Activated CD4-positive, alpha-beta T cell treated with anti-CD3 and anti-CD28 coated beads for 36 hours (primary cell): ENCODE measurements around the gene WDR37. TPM values are rescaled to one million over a fixed set of nuclear protein-coding genes. Genes with fewer than 3 reads are reported as not detected.

ENCODE experiments used
- ATAC-seq: fragments of 200-7000 bp; cut with Tn5 transposase; one replicate; pipeline ENCODE4 v1.10.0; 2021; ENCODE audit warnings: mild to moderate bottlenecking, moderate library complexity
- CTCF ChIA-PET: fragments of 350-600 bp; sonication (Branson Sonifier 250); formaldehyde crosslinking; loops from one replicate; lab custom pipeline; 2021; ENCODE audit warnings: antibody characterized with exemption; lab: Charles Lee
- POLR2A ChIA-PET: fragments of 350-600 bp; sonication (Branson Sonifier 250); formaldehyde crosslinking; loops from one replicate; lab custom pipeline; 2021; ENCODE audit warnings: antibody characterized with exemption, inconsistent platforms; lab: Charles Lee
- DNase-seq: peaks from one replicate; pipeline ENCODE4 v3.0.0-alpha.2; 2020
- H3K27ac Mint-ChIP-seq: one replicate; pipeline ENCODE4 v1.8.0; 2021; ENCODE audit warnings: mixed read lengths
- H3K27me3 Mint-ChIP-seq: one replicate; pipeline ENCODE4 v1.8.0; 2021; ENCODE audit warnings: mixed read lengths
- H3K36me3 Mint-ChIP-seq: one replicate; pipeline ENCODE4 v1.8.0; 2021; ENCODE audit warnings: low read depth, mixed read lengths
- H3K4me1 Mint-ChIP-seq: one replicate; pipeline ENCODE4 v1.8.0; 2021; ENCODE audit warnings: mixed read lengths
- H3K4me3 Mint-ChIP-seq: one replicate; pipeline ENCODE4 v1.8.0; 2021; ENCODE audit warnings: mild to moderate bottlenecking, moderate library complexity, mixed read lengths
- H3K9me3 Mint-ChIP-seq: one replicate; pipeline ENCODE4 v1.8.0; 2021; ENCODE audit warnings: low read depth, mixed read lengths
- intact Hi-C, 2 experiments: fragments of 100-400 bp; cut with DNase I in 1 of 2; cut with micrococcal nuclease in 1 of 2; formaldehyde crosslinking; loops; one replicate each; pipeline versions ENCODE4 v1.14.2 to v1.15.1; 2022 to 2024; cut with DNase I, micrococcal nuclease
- total RNA-seq, 2 experiments: library from RNA; stranded (reverse); gene quantifications; one replicate each; pipeline ENCODE4 v1.2.3, GENCODE V29; 2021

The WDR37 gene
- total RNA-seq, 2 experiments from 2014 or later = 16.3 to 16.8 TPM

- POLR2A ChIA-PET = no interaction called here
- intact Hi-C loops = no loop called here
- CTCF ChIA-PET = no interaction called here
- Mint-ChIP-seq H3K9me3 (no peaks in the 10 kb centered on the region), H3K4me3 (peak overlapping the region; percentile 72), H3K4me1 (peaks cover 40% of the 10 kb centered on the region), H3K27ac (peak overlapping the region; percentile 97), H3K36me3 (peaks cover 55% of the 10 kb centered on the region), H3K27me3 (no peaks in the 10 kb centered on the region)
- ATAC-seq (peak; percentile 48), DNase-seq (peak; percentile 39)
These were observed 12.6 kb upstream of the WDR37 start for GRCh38 chr10:1043532-1043995.

- CTCF ChIA-PET = no interaction called here
- POLR2A ChIA-PET = interaction anchor here (1.5 kb wide), 1 partner anchor 9 kb away, joined by 4 read pairs; no protein-coding TSS in a partner anchor
- intact Hi-C loops = no loop called here
- ATAC-seq = no peak
- no peak for DNase-seq
- Mint-ChIP-seq H3K27me3 (no peaks in the 10 kb centered on the region), H3K27ac (peak overlapping the region; percentile 97), H3K4me3 (peak overlapping the region; percentile 72), H3K4me1 (peaks cover 40% of the 10 kb centered on the region), H3K36me3 (peaks cover 57% of the 10 kb centered on the region), H3K9me3 (no peaks in the 10 kb centered on the region)
These were observed 12.0 kb upstream of the WDR37 start for GRCh38 chr10:1044146-1044545.

DNA sequence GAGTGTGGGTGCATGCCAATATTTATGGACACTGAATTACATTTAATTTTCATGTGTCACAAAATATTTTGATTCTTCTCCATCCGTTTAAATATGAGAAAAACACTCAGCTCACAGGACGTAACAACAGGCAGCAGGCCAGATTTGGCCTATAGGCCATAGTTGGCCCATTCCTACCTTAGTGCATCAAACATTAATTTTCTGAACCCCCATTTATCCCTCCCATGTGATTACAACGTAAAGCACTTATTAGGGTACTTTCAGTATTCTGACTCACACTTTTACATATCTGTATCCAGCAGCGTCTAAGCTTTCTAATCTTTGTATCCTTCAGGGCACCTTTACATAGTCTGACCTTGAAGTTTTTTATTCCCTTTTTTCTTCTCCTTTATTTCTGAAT lies 11.2 kb upstream of the WDR37 start:
- H3K36me3 Mint-ChIP-seq = peaks cover 60% of the 10 kb centered on the region
- H3K27ac Mint-ChIP-seq = peak overlapping the region; percentile 97
- CTCF ChIA-PET = no interaction called here
- peak overlapping the region; percentile 72 for H3K4me3 Mint-ChIP-seq
- no peaks in the 10 kb centered on the region for H3K9me3 Mint-ChIP-seq
- DNase-seq = no peak
- POLR2A ChIA-PET = interaction anchor here (1.5 kb wide), 1 partner anchor 8 kb away, joined by 4 read pairs; no protein-coding TSS in a partner anchor
- intact Hi-C loops = no loop called here
- no peaks in the 10 kb centered on the region for H3K27me3 Mint-ChIP-seq
- ATAC-seq = no peak
- peaks cover 40% of the 10 kb centered on the region for H3K4me1 Mint-ChIP-seq

DNA sequence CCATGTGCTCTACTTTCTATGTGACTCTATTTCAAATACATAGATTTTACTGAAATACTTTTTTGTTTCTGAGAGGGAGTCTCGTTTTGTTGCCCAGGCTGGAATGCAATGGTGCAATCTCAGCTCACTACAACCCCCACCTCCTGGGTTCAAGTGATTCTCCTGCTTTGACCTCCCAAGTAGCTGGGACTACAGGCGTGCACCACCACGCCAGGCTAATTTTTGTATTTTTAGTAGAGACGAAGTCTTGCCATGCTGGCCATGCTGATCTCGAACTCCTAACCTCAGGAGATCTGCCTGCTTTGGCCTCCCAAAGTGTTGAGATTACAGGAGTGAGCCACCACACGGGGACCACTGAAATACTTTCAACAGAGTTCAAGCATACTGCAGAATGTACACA lies 10.8 kb upstream of the WDR37 start:
- no peaks in the 10 kb centered on the region for H3K9me3 Mint-ChIP-seq
- ChIA-PET CTCF (no interaction called here), POLR2A (interaction anchor here (1.5 kb wide), 1 partner anchor 8 kb away, joined by 4 read pairs; no protein-coding TSS in a partner anchor)
- peaks cover 43% of the 10 kb centered on the region for H3K4me1 Mint-ChIP-seq
- ATAC-seq = no peak
- H3K27me3 Mint-ChIP-seq = no peaks in the 10 kb centered on the region
- H3K36me3 Mint-ChIP-seq = peaks cover 58% of the 10 kb centered on the region
- H3K27ac Mint-ChIP-seq = peak overlapping the region; percentile 97
- no peak for DNase-seq
- H3K4me3 Mint-ChIP-seq = peak overlapping the region; percentile 72
- intact Hi-C loops = no loop called here

GRCh38 chr10:1047937-1048336 lies 8.2 kb upstream of the WDR37 start:
- DNase-seq (peak; percentile 50), ATAC-seq (no peak)
- ChIA-PET CTCF (interaction anchor here (1.5 kb wide), 1 partner anchor 12 kb away, joined by 5 read pairs; no protein-coding TSS in a partner anchor), POLR2A (interaction anchor here (0.5 to 1.8 kb wide), 4 partner anchors 8 to 579 kb away, joined by 3 to 8 read pairs (median 4); partner anchors contain the start of gene GTPBP4)
- H3K36me3 Mint-ChIP-seq = peaks cover 64% of the 10 kb centered on the region
- peaks cover 64% of the 10 kb centered on the region for H3K4me1 Mint-ChIP-seq
- H3K9me3 Mint-ChIP-seq = no peaks in the 10 kb centered on the region
- H3K27me3 Mint-ChIP-seq = no peaks in the 10 kb centered on the region
- H3K27ac Mint-ChIP-seq = peak overlapping the region; percentile 96
- peak overlapping the region; percentile 98 for H3K4me3 Mint-ChIP-seq
- intact Hi-C loops = loop anchor here (1.0 to 2.0 kb wide), 3 partner anchors 8 to 913 kb away; partner anchors contain the start of genes LARP4B (in 1 of the 2), WDR37 (in 1 of the 2) and ZMYND11 (in 1 of the 2)

GRCh38 chr10:1048349-1048731 lies 7.8 kb upstream of the WDR37 start:
- no peak for DNase-seq
- peak overlapping the region; percentile 98 for H3K4me3 Mint-ChIP-seq
- H3K4me1 Mint-ChIP-seq = peaks cover 64% of the 10 kb centered on the region
- peak; percentile 9 for ATAC-seq
- POLR2A ChIA-PET = interaction anchor here (0.5 to 1.8 kb wide), 6 partner anchors 16 to 579 kb away, joined by 3 to 8 read pairs (median 4); partner anchors contain the start of genes GTPBP4 and LARP4B
- peak overlapping the region; percentile 96 for H3K27ac Mint-ChIP-seq
- H3K27me3 Mint-ChIP-seq = no peaks in the 10 kb centered on the region
- intact Hi-C loops = loop anchor here (1.0 to 2.0 kb wide), 3 partner anchors 8 to 914 kb away; partner anchors contain the start of genes LARP4B (in 1 of the 2), WDR37 (in 1 of the 2) and ZMYND11 (in 1 of the 2)
- H3K36me3 Mint-ChIP-seq = peaks cover 64% of the 10 kb centered on the region
- CTCF ChIA-PET = interaction anchor here (1.5 kb wide), 1 partner anchor 12 kb away, joined by 5 read pairs; no protein-coding TSS in a partner anchor
- no peaks in the 10 kb centered on the region for H3K9me3 Mint-ChIP-seq

DNA sequence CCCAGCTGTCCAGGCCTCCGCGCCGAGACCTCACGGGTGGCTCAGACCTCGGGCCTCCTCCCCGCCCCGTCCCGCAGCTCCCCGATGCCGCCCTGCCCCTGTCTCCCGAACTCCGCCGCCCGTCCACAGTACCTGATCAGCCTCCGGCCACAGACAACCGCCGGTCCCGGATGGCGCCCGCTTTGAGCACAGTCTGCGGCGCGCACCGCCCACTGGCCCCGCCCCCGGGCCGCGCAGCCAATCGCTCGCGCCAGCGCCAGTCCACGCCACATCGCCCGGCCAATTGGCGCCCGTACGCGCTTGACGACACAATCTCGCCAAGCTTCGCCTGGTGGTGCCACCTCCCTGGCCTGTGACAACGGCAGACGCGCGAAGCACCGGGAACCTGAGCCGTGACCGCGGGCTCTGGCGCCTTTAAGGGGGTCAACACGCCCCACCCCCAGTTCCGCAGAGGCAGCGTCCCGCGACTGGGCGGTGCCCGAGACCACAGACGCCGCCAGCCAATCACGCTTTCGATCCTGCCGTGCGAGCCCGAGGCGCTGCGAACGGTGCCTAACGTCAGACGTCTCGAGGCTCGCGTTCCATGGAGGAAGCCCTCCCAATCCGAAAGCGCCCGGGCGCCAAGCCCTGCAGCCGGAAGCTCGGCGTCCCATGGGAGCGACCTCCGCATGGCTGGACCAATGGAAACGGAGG lies 7.3 kb upstream of the WDR37 start, which contains the start of gene IDI1:
Gene IDI1 (minus strand): TSS at position 388 of the 693 bp plus-strand sequence. CDS start 116 bp downstream, at position 272.
- intact Hi-C loops = loop anchor here (1.0 to 2.0 kb wide), 6 partner anchors 7 to 914 kb away; partner anchors contain the start of genes GTPBP4 (in 2 of the 2), LARP4B (in 2 of the 2), WDR37 (in 1 of the 2) and ZMYND11 (in 1 of the 2)
- Mint-ChIP-seq H3K4me1 (peaks cover 64% of the 10 kb centered on the region), H3K27me3 (no peaks in the 10 kb centered on the region), H3K4me3 (peak within 1 kb of the TSS; percentile 98), H3K27ac (peak within 1 kb of the TSS; percentile 96), H3K9me3 (no peaks in the 10 kb centered on the region), H3K36me3 (peaks cover 66% of the 10 kb centered on the region)
- peak; percentile 85 for ATAC-seq
- CTCF ChIA-PET = interaction anchor here (1.5 kb wide), 1 partner anchor 13 kb away, joined by 5 read pairs; no protein-coding TSS in a partner anchor
- DNase-seq = peak; percentile 97
- POLR2A ChIA-PET = interaction anchor here (0.5 to 1.8 kb wide), 9 partner anchors 10 to 784 kb away, joined by 3 to 9 read pairs (median 4); partner anchors contain the start of genes GTPBP4 and LARP4B

- POLR2A ChIA-PET = interaction anchor here (0.6 to 1.8 kb wide), 8 partner anchors 9 to 785 kb away, joined by 3 to 9 read pairs (median 4); partner anchors contain the start of genes GTPBP4 and LARP4B
- Mint-ChIP-seq H3K4me3 (peak overlapping the region; percentile 98), H3K27me3 (no peaks in the 10 kb centered on the region), H3K36me3 (peaks cover 62% of the 10 kb centered on the region), H3K27ac (peak overlapping the region; percentile 96), H3K9me3 (no peaks in the 10 kb centered on the region), H3K4me1 (peaks cover 64% of the 10 kb centered on the region)
- intact Hi-C loops = loop anchor here (1.0 to 2.0 kb wide), 5 partner anchors 8 to 915 kb away; partner anchors contain the start of genes GTPBP4 (in 2 of the 2), LARP4B (in 2 of the 2) and ZMYND11 (in 1 of the 2)
- DNase-seq (no peak), ATAC-seq (no peak)
- CTCF ChIA-PET = interaction anchor here (0.7 to 1.5 kb wide), 2 partner anchors 13 to 81 kb away, joined by 3 to 5 read pairs; no protein-coding TSS in a partner anchor
These were observed 6.7 kb upstream of the WDR37 start for GRCh38 chr10:1049425-1049958.

DNA sequence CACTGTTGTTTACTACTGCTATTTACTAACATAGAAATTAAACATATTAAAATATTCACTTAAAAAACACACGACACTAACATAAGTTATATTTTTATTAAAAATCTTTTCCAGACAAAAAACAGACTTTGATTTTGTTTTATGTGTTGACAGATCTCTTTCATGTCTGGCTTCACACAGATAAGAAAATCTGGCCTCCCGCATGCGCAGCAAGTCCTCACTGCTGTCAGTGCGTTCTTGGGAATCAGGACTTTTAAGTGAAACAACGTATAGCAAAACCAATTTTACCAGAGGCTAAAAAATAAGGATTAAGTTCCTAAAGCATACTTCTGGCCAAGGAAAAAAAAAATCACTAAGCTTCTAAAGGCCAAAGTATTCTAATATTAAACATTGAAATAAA lies 6.0 kb upstream of the WDR37 start:
- Mint-ChIP-seq H3K9me3 (no peaks in the 10 kb centered on the region), H3K27me3 (no peaks in the 10 kb centered on the region), H3K27ac (peak overlapping the region; percentile 96), H3K36me3 (peaks cover 58% of the 10 kb centered on the region), H3K4me3 (peak overlapping the region; percentile 98), H3K4me1 (peaks cover 64% of the 10 kb centered on the region)
- DNase-seq = peak; percentile 56
- ChIA-PET CTCF (interaction anchor here (0.7 to 3.3 kb wide), 2 partner anchors 12 to 82 kb away, joined by 3 to 14 read pairs; no protein-coding TSS in a partner anchor), POLR2A (interaction anchor here (0.6 kb wide), 2 partner anchors 38 to 53 kb away, joined by 3 to 4 read pairs; no protein-coding TSS in a partner anchor)
- ATAC-seq = no peak
- intact Hi-C loops = no loop called here

- Mint-ChIP-seq H3K4me3 (peak overlapping the region; percentile 98), H3K36me3 (peaks cover 54% of the 10 kb centered on the region)
These were observed 5.6 kb upstream of the WDR37 start for GRCh38 chr10:1050554-1050953.

More at GRCh38 chr10:1050554-1050953, 5.6 kb upstream of the WDR37 start:
- ChIA-PET POLR2A (interaction anchor here (0.6 kb wide), 1 partner anchor 38 kb away, joined by 4 read pairs; no protein-coding TSS in a partner anchor), CTCF (interaction anchor here (0.7 to 3.3 kb wide), 2 partner anchors 12 to 82 kb away, joined by 3 to 14 read pairs; no protein-coding TSS in a partner anchor)
- ATAC-seq (no peak), DNase-seq (peak; percentile 72)
- peaks cover 63% of the 10 kb centered on the region for H3K4me1 Mint-ChIP-seq
- H3K9me3 Mint-ChIP-seq = no peaks in the 10 kb centered on the region
- intact Hi-C loops = no loop called here
- H3K27me3 Mint-ChIP-seq = no peaks in the 10 kb centered on the region
- peak overlapping the region; percentile 63 for H3K27ac Mint-ChIP-seq
